Endothelial cell of umbilical vein (primary cell): ENCODE data around the gene FAM83C. TPM values are rescaled to one million over a fixed set of nuclear protein-coding genes. Genes with fewer than 3 reads are reported as not detected.
A peak's percentile ranks its signal among the peaks of the same experiment; 100 is the strongest.

Experiments used
- BruUV-seq: library from RNA; stranded (reverse); fragments of 400-500 nt; replicated peaks from 2 replicates; lab custom pipeline; 2021; lab: Mats Ljungman, UMichigan
- CTCF ChIA-PET: fragments of 300-600, 350-600 bp; sonication (Branson Sonifier 250); formaldehyde crosslinking; loops from one replicate; lab custom pipeline; 2021; ENCODE audit warnings: antibody characterized with exemption, inconsistent platforms; lab: Charles Lee
- POLR2A ChIA-PET: fragments of 300-600, 350-600 bp; sonication (Branson Sonifier 250); formaldehyde crosslinking; loops from one replicate; lab custom pipeline; 2021; ENCODE audit warnings: antibody characterized with exemption, inconsistent platforms; lab: Charles Lee
- DNase-seq: peaks from one replicate; pipeline ENCODE4 v3.0.0-alpha.2; 2011; ENCODE audit warnings: low read depth, low spot score
- FAIRE-seq: peaks from 2 replicates; lab custom pipeline; 2011; peaks lifted over from hg19 to GRCh38; lab: Jason Lieb, UNC
- H2AFZ ChIP-seq: 2 replicates; pipeline ENCODE4 v1.6.0; 2012; ENCODE audit warnings: low read depth, low read length, control low read depth, inconsistent platforms
- H3K27ac ChIP-seq: 2 replicates; pipeline ENCODE4 v1.5.1; 2011; ENCODE audit warnings: low read depth, mild to moderate bottlenecking, control low read depth, low read length, moderate library complexity; ENCODE audit not compliant: insufficient read depth
- H3K27me3 ChIP-seq, 2 experiments: 2 replicates each; pipeline versions ENCODE4 v1.6.0 to v1.6.1; 2011; ENCODE audit warnings: low read length in 2 of 2, mixed read lengths in 1 of 2; ENCODE audit not compliant: control insufficient read depth in 2 of 2, insufficient read depth in 2 of 2
- H3K36me3 ChIP-seq, 2 experiments: 2 replicates in 1 of 2; 3 replicates in 1 of 2; pipeline ENCODE4 v1.5.1; 2011; ENCODE audit warnings: low read length in 2 of 2, mild to moderate bottlenecking in 1 of 2, moderate library complexity in 1 of 2; ENCODE audit not compliant: control insufficient read depth in 2 of 2, insufficient read depth in 2 of 2; ENCODE audit errors: extremely low read depth in 1 of 2
- H3K4me1 ChIP-seq: 3 replicates; pipeline ENCODE4 v1.5.1; 2011; ENCODE audit warnings: mild to moderate bottlenecking, low read length; ENCODE audit not compliant: control insufficient read depth, insufficient read depth; ENCODE audit errors: extremely low read depth
- H3K4me2 ChIP-seq: 2 replicates; pipeline ENCODE4 v1.6.1; 2011; ENCODE audit warnings: low read length, control low read depth, mixed read lengths; ENCODE audit not compliant: insufficient read depth
- H3K4me3 ChIP-seq, 3 experiments: fragments of 200-600 bp in 1 of 3; sonication (generic), shearing (Covaris generic) in 1 of 3; replicated peaks in 1 of 3; 2 replicates each; pipeline ENCODE4 v1.5.1; 2011 to 2016; ENCODE audit warnings: control low read depth in 3 of 3, low read length in 3 of 3, mild to moderate bottlenecking in 2 of 3, inconsistent platforms in 1 of 3, low read depth in 1 of 3, moderate library complexity in 1 of 3; ENCODE audit not compliant: insufficient read depth in 1 of 3
- H3K79me2 ChIP-seq: 2 replicates; pipeline ENCODE4 v1.6.0; 2012; ENCODE audit warnings: low read length, inconsistent platforms; ENCODE audit not compliant: control insufficient read depth, insufficient read depth
- H3K9ac ChIP-seq: replicated peaks from 2 replicates; pipeline ENCODE3; 2011; ENCODE audit warnings: low read length, control low read depth; ENCODE audit not compliant: insufficient read depth; ENCODE audit errors: extremely low read depth
- H3K9me1 ChIP-seq: replicated peaks from 3 replicates; pipeline ENCODE4 v1.6.0; 2011; ENCODE audit warnings: mild to moderate bottlenecking, low read length; ENCODE audit not compliant: control insufficient read depth, insufficient read depth; ENCODE audit errors: extremely low read depth
- H3K9me3 ChIP-seq: replicated peaks from 2 replicates; pipeline ENCODE4 v1.5.1; 2012; ENCODE audit warnings: low read length, inconsistent platforms; ENCODE audit not compliant: control insufficient read depth, insufficient read depth
- H4K20me1 ChIP-seq: replicated peaks from 2 replicates; pipeline ENCODE3; 2011; ENCODE audit warnings: mild to moderate bottlenecking, low read length; ENCODE audit not compliant: control insufficient read depth, insufficient read depth; ENCODE audit errors: extremely low read depth
- EZH2 ChIP-seq: IDR thresholded peaks from 2 replicates; pipeline ENCODE4 v1.6.1; 2012; ENCODE audit warnings: borderline replicate concordance, low read depth, mild to moderate bottlenecking, moderate library complexity, low read length, inconsistent platforms; ENCODE audit not compliant: severe bottlenecking
- FOS ChIP-seq: IDR thresholded peaks from 2 replicates; pipeline ENCODE4 v1.6.1; 2011; ENCODE audit warnings: mild to moderate bottlenecking, low read length, moderate library complexity, borderline replicate concordance; ENCODE audit not compliant: insufficient read depth
- GATA2 ChIP-seq: IDR thresholded peaks from 2 replicates; pipeline ENCODE4 v1.7.0; 2011; ENCODE audit warnings: low read depth, mild to moderate bottlenecking, moderate library complexity, mixed read lengths, low read length; ENCODE audit not compliant: insufficient read length, insufficient read depth
- JUN ChIP-seq: IDR thresholded peaks from 2 replicates; pipeline ENCODE4 v1.6.1; 2011; ENCODE audit warnings: borderline replicate concordance, low read depth; ENCODE audit not compliant: insufficient read length, insufficient read depth
- MYC ChIP-seq: IDR thresholded peaks from one replicate; pipeline ENCODE4 v1.6.1; 2011; ENCODE audit warnings: mild to moderate bottlenecking, low read depth, low read length
- POLR2A ChIP-seq: IDR thresholded peaks from 2 replicates; pipeline ENCODE4 v1.6.1; 2012; ENCODE audit warnings: low read depth, mild to moderate bottlenecking, control low read depth, low read length
- POLR2AphosphoS5 ChIP-seq: IDR thresholded peaks from 2 replicates; pipeline ENCODE4 v1.6.1; 2012; ENCODE audit warnings: low read depth, mild to moderate bottlenecking, control low read depth, low read length, moderate library complexity; ENCODE audit not compliant: insufficient read depth
- dilution Hi-C: fragments of 300-500 bp; cut with MboI; formaldehyde crosslinking; loops from one replicate; pipeline ENCODE4 v1.15.0; 2019; ENCODE audit warnings: low sequenced_read_pairs; ENCODE audit not compliant: extremely low pct_ligation_motif_present
- intact Hi-C: fragments of 100-400 bp; cut with micrococcal nuclease; formaldehyde crosslinking; loops from one replicate; pipeline ENCODE4 v1.10.0; 2022
- polyA plus RNA-seq, 4 experiments: library from polyadenylated mRNA; depleted of rRNA in 3 of 4; stranded (reverse) in 3 of 4; unstranded in 1 of 4; fragments of >200 nt; gene quantifications; 2 replicates each; pipeline versions ENCODE4 v1.2.1 to v1.2.3, GENCODE V29; 2011 to 2012; ENCODE audit warnings: missing spikeins in 1 of 4
- total RNA-seq: library from RNA; stranded (reverse); gene quantifications from 2 replicates; pipeline ENCODE4 v1.2.3, GENCODE V29; 2021
- TF ChIP-seq, protein P1 (sequence below): IDR thresholded peaks from 2 replicates; pipeline ENCODE4 v1.6.1; 2011; ENCODE audit not compliant: insufficient read depth, insufficient read length
- TF ChIP-seq, protein P2 (sequence below), 2 donors: IDR thresholded peaks; 1 replicate in 1 of 2; 2 replicates in 1 of 2; pipeline ENCODE4 v1.5.1; 2011; ENCODE audit warnings: low read length in 2 of 2, mild to moderate bottlenecking in 2 of 2, moderate library complexity in 2 of 2, control low read depth in 1 of 2, inconsistent platforms in 1 of 2, low read depth in 1 of 2; ENCODE audit not compliant: insufficient read depth in 1 of 2; ENCODE audit errors: extremely low read depth in 1 of 2

FAM83C gene
- total and polyA plus RNA-seq, 2 donors (not counting 3 experiments of a cell fraction or from before 2014, with no cell fraction given): not detected

DNA sequence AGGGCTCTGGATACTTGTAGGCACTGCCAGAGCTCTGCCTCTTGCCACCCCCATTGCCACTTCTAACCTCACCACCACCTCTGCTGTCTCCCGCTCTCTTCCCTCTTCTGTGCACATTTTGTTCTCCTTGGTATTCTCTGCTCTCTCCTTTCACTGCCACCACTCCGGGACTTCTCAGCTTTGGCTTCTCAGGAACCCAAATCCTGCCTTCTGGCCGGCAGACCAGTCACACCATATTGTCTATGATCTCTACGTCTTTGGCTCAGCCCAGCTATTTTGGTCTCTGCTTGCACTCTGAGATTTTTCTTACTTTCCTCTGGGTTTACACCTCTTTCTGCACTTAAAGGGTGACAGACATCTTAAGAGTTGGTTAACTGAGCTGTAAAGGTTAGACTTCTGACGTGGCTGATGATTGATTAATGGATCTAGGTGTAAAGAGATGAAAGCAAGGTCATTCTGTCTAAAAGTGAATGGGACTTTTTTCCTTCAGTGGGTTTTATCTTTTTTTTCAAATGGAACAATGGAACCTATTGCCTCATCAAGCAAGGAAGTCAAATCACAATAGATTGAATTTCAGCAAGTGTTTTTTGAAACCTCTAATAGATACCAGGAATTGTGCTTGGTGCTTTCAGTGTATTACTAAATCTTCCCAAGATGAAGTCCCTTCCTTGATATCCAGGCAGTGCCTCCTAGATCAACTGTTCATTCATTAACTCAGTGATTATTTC is 52.0 kb downstream of the FAM83C start:
- no peak overlapping the region for H3K9ac ChIP-seq
- H3K9me3 ChIP-seq: no peaks in the 10 kb centered on the region
- H3K27me3 ChIP-seq: peaks cover 26 to 33% of the 10 kb centered on the region in 2 experiments
- intact Hi-C loops: no loop called here
- H3K79me2 ChIP-seq: no peaks in the 10 kb centered on the region
- H3K9me1 ChIP-seq: no peaks in the 10 kb centered on the region
- no peak for TF ChIP-seq MYC
- TF ChIP-seq EZH2: no peak
- TF ChIP-seq FOS: no peak
- TF ChIP-seq, protein P1, sequence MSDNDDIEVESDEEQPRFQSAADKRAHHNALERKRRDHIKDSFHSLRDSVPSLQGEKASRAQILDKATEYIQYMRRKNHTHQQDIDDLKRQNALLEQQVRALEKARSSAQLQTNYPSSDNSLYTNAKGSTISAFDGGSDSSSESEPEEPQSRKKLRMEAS: no peak
- H3K4me1 ChIP-seq: no peaks in the 10 kb centered on the region
- ChIA-PET POLR2A (no interaction called here), CTCF (interaction anchor here (0.7 kb wide), 1 partner anchor 144 kb away, joined by 4 read pairs; no protein-coding TSS in a partner anchor)
- H3K4me2 ChIP-seq: no peak overlapping the region
- H3K27ac ChIP-seq: no peak overlapping the region
- BruUV-seq: no TSS peak
- no peak for DNase-seq
- H2AFZ ChIP-seq: no peak overlapping the region
- H3K4me3 ChIP-seq: no peak overlapping the region
- peak; percentile 70 for FAIRE-seq
- H3K36me3 ChIP-seq: no peaks in the 10 kb centered on the region
- dilution Hi-C loops: no loop called here
- no peaks in the 10 kb centered on the region for H4K20me1 ChIP-seq

DNA sequence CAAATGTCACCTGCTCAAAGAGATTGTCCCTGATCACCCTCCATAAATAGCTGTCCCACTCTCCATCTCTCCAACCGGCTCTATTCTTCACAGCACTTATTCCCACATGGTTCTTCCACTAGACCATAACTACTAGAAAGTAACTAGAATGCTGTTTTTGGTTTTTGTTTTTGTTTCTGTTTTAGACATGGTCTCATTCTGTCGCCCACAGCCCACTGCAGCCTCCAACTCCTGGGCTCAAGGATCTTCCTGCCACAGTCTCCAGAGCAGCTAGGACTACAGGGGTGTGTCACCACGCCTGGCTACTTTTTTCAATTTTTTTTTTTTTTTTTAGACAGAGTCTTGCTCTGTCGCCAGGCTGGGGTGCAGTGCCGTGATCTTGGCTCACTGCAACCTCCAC is 53.5 kb downstream of the FAM83C start:
- dilution Hi-C loops: no loop called here

More for the DNA sequence above, 53.5 kb downstream of the FAM83C start:
- no peaks in the 10 kb centered on the region for H3K4me1 ChIP-seq
- FAIRE-seq (no peak), DNase-seq (no peak)
- intact Hi-C loops: no loop called here
- CTCF ChIA-PET: no interaction called here
- H3K36me3 ChIP-seq: no peaks in the 10 kb centered on the region
- no peak overlapping the region for H3K4me2 ChIP-seq
- POLR2A ChIA-PET: no interaction called here
- H3K27ac ChIP-seq: no peak overlapping the region
- H4K20me1 ChIP-seq: no peaks in the 10 kb centered on the region
- no peak overlapping the region for H3K4me3 ChIP-seq
- H3K27me3 ChIP-seq: peaks cover 21 to 37% of the 10 kb centered on the region in 2 experiments
- H3K9ac ChIP-seq: no peak overlapping the region
- H3K9me3 ChIP-seq: no peaks in the 10 kb centered on the region
- no peak overlapping the region for H2AFZ ChIP-seq
- TF ChIP-seq, protein P2, sequence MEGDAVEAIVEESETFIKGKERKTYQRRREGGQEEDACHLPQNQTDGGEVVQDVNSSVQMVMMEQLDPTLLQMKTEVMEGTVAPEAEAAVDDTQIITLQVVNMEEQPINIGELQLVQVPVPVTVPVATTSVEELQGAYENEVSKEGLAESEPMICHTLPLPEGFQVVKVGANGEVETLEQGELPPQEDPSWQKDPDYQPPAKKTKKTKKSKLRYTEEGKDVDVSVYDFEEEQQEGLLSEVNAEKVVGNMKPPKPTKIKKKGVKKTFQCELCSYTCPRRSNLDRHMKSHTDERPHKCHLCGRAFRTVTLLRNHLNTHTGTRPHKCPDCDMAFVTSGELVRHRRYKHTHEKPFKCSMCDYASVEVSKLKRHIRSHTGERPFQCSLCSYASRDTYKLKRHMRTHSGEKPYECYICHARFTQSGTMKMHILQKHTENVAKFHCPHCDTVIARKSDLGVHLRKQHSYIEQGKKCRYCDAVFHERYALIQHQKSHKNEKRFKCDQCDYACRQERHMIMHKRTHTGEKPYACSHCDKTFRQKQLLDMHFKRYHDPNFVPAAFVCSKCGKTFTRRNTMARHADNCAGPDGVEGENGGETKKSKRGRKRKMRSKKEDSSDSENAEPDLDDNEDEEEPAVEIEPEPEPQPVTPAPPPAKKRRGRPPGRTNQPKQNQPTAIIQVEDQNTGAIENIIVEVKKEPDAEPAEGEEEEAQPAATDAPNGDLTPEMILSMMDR (IDR thresholded peaks at IDR 0.05; ENCODE audit: extremely low read depth in 1 of 2, insufficient read depth in 1 of 2, low read depth in 1 of 2, low read length in 2 of 2): no peak
- TF ChIP-seq GATA2 (no peak), JUN (no peak), MYC (no peak), POLR2A (no peak), POLR2AphosphoS5 (no peak), FOS (no peak), EZH2 (no peak)
- TF ChIP-seq, protein P1: no peak
- no peaks in the 10 kb centered on the region for H3K9me1 ChIP-seq
- no peaks in the 10 kb centered on the region for H3K79me2 ChIP-seq
- no TSS peak for BruUV-seq
